ENCODE data around the gene EXOG.

The EXOG gene, protein sequence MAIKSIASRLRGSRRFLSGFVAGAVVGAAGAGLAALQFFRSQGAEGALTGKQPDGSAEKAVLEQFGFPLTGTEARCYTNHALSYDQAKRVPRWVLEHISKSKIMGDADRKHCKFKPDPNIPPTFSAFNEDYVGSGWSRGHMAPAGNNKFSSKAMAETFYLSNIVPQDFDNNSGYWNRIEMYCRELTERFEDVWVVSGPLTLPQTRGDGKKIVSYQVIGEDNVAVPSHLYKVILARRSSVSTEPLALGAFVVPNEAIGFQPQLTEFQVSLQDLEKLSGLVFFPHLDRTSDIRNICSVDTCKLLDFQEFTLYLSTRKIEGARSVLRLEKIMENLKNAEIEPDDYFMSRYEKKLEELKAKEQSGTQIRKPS

DNA sequence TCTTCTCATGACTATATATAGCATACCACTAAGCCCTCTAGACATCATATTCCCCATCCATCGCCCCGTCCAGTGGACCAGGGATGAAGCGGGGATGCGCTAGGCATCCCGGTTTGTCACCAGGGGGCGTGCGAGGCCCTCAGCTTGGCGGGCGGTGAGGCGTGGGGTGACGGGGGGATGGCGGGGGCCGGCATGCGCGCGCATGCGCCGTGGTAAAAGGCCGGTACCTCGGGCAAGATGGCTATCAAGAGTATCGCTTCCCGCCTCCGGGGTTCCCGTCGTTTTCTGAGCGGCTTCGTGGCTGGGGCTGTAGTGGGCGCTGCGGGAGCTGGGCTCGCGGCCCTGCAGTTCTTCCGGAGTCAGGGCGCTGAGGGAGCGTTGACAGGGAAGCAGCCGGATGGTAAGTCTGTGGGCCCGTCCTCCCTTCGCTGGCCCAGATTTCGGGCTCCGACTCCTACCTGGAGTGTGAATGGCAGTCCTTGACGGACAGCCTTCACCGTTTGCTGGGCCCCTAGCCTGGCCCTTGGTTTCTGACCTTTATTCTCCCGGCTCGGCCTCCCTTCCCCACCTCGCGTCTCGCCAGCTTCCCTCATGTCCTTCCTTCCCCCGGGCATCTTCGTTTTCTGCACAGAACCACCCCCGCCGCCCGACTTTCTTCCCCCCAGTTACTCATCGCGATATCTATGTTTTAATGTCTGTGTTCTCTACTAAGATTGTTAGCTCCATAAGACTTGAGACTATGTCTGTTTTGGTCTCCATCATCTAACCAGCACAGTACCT, at the start of gene EXOG:
Gene EXOG, plus strand, starts transcription at position 210 of the 780 bp plus-strand sequence. Its CDS starts 28 bp downstream, at position 238.
- H3K4me1 ChIP-seq (ENCODE audit: low read depth, poor library complexity, severe bottlenecking), result peaks cover 5% of the 10 kb centered on the region
- peak within 1 kb of the TSS; percentile 55; the same call in 1 of the 2 replicates for H2AFZ ChIP-seq (ENCODE audit: low read depth)
- no peaks in the 10 kb centered on the region for H4K20me1 ChIP-seq (ENCODE audit: insufficient read depth)
- peak within 1 kb of the TSS; percentile 71 for H3K4me2 ChIP-seq
- H3K9ac ChIP-seq, result peak within 1 kb of the TSS; percentile 62; the same call in 1 of the 2 replicates
- H3K4me3 ChIP-seq (IDR thresholded peaks at IDR 0.05; ENCODE audit: insufficient read depth, low read depth, low read length), result no peak within 1 kb of the TSS
- H3K36me3 ChIP-seq (ENCODE audit: insufficient read depth), result no peaks in the 10 kb centered on the region
- H3K27me3 ChIP-seq (ENCODE audit: insufficient read depth, low read depth), result no peaks in the 10 kb centered on the region
- H3K27ac ChIP-seq, result peak within 1 kb of the TSS; percentile 37; the same call in 1 of the 2 replicates
- TF ChIP-seq, protein P1, sequence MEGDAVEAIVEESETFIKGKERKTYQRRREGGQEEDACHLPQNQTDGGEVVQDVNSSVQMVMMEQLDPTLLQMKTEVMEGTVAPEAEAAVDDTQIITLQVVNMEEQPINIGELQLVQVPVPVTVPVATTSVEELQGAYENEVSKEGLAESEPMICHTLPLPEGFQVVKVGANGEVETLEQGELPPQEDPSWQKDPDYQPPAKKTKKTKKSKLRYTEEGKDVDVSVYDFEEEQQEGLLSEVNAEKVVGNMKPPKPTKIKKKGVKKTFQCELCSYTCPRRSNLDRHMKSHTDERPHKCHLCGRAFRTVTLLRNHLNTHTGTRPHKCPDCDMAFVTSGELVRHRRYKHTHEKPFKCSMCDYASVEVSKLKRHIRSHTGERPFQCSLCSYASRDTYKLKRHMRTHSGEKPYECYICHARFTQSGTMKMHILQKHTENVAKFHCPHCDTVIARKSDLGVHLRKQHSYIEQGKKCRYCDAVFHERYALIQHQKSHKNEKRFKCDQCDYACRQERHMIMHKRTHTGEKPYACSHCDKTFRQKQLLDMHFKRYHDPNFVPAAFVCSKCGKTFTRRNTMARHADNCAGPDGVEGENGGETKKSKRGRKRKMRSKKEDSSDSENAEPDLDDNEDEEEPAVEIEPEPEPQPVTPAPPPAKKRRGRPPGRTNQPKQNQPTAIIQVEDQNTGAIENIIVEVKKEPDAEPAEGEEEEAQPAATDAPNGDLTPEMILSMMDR (conservative IDR thresholded peaks at IDR 0.05; ENCODE audit: low read depth, low read length), result peak; percentile 80
- 0 out of 2 replicates have a peak, but pooled peaks cover 8% of the 10 kb centered on the region for H3K79me2 ChIP-seq (ENCODE audit: insufficient read depth, low read depth)

DNA sequence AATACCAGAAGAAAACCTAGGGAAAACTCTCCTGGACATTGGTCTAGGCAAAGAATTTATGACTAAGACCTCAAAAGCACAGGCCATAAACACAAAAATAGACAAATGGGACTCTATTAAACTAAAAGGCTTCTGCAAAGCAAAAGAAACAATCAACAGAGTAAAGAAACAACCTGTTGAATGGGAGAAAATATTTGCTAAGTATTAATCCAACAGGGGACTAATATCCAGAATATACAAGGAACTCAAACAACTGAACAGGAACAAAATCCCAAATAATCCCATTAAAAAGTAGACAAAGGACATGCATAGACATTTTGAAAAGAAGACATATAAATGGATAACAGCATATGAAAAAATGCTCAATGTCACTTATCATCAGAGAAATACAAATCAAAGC, 49.3 kb upstream of the EXOG start:
- no peaks in the 10 kb centered on the region for H3K4me1 ChIP-seq (ENCODE audit: low read depth, poor library complexity, severe bottlenecking)
- H2AFZ ChIP-seq (ENCODE audit: low read depth), result no peak overlapping the region
- H3K4me2 ChIP-seq, result no peak overlapping the region
- no peaks in the 10 kb centered on the region for H3K36me3 ChIP-seq (ENCODE audit: insufficient read depth)
- no peak overlapping the region for H3K9ac ChIP-seq
- TF ChIP-seq, protein P1 (conservative IDR thresholded peaks at IDR 0.05; ENCODE audit: low read depth, low read length), result no peak
- H3K27ac ChIP-seq, result no peak overlapping the region
- H3K4me3 ChIP-seq (IDR thresholded peaks at IDR 0.05; ENCODE audit: insufficient read depth, low read depth, low read length), result no peak overlapping the region
- no peaks in the 10 kb centered on the region for H3K79me2 ChIP-seq (ENCODE audit: insufficient read depth, low read depth)
- no peaks in the 10 kb centered on the region for H3K27me3 ChIP-seq (ENCODE audit: insufficient read depth, low read depth)
- H4K20me1 ChIP-seq (ENCODE audit: insufficient read depth), result no peaks in the 10 kb centered on the region

DNA sequence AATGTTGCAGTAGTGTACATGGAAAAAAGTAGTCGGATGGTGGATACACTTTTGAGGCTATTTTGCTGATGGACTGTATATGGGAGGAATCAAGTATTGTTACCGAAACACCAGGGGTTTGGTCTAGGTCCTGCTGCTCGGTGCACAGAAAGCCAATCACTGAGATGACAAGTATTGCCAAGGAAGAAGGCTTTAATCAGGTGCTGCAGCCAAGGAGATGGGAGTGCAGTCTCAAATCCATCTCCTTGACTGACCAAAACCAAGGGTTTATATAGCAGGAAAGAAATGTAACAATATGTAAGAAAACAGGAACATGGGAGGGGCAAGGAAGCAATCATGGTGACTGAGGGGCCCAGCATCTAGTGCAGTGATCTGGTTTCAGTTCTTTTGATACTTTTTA, 45.3 kb upstream of the EXOG start:
- Histone ChIP-seq H2AFZ (ENCODE audit: low read depth) (no peak overlapping the region), H4K20me1 (ENCODE audit: insufficient read depth) (no peaks in the 10 kb centered on the region), H3K9ac (no peak overlapping the region), H3K4me1 (ENCODE audit: low read depth, poor library complexity, severe bottlenecking) (peaks cover 3% of the 10 kb centered on the region), H3K4me3 (IDR thresholded peaks at IDR 0.05; ENCODE audit: insufficient read depth, low read depth, low read length) (no peak overlapping the region), H3K4me2 (no peak overlapping the region), H3K27ac (no peak overlapping the region), H3K79me2 (ENCODE audit: insufficient read depth, low read depth) (no peaks in the 10 kb centered on the region), H3K36me3 (ENCODE audit: insufficient read depth) (no peaks in the 10 kb centered on the region), H3K27me3 (ENCODE audit: insufficient read depth, low read depth) (no peaks in the 10 kb centered on the region)
- TF ChIP-seq, protein P1 (conservative IDR thresholded peaks at IDR 0.05; ENCODE audit: low read depth, low read length), result no peak

DNA sequence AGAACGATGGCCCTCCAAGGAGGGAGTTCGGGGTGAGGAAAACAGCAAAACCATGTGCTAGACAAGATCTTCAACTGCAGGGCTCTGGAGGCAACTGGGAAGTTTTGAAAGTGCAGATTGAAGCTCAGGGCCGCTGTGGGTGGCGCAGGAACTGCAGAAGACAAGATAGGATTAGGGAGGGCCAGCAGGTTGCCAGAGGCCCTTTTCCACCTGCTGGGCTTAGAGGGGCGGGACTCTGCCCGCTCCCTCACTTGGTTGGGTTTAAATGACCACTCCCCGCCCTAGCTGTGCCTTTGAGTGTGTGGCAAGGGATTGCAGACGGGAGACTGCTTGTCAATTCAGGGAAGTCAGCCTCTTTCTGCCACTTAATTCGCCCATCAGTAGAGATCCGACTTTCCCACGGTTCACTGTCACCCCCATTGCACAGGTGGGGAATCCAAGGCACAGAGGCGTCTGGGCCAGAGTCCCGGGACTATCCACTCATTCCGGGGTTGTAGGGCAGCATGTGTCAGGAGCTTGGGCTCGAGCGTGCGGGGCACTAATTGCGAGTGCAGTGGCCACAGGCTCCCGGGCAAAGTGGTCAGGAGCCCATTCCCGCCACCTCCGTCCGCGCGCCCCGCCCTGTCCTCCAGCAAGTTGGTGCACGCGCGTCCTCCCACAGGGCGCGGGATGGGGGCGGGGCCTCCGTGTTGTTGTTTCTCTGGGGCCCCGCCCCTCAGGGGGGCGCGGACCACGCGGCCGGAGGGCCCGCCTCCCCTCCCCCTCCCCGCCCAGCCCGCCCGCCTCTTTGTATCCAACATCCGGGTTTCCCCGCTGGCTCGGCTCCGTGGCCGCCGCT, 42.8 kb upstream of the EXOG start, which contains the start of gene ACVR2B:
Gene ACVR2B, plus strand, starts transcription at position 816 of the 838 bp plus-strand sequence. CDS start 433 bp downstream, outside the sequence.
- H3K4me2 ChIP-seq, result peak within 1 kb of the TSS; percentile 45; the same call in 1 of the 2 replicates
- H3K27me3 ChIP-seq (ENCODE audit: insufficient read depth, low read depth), result no peaks in the 10 kb centered on the region
- TF ChIP-seq, protein P1 (conservative IDR thresholded peaks at IDR 0.05; ENCODE audit: low read depth, low read length), result no peak
- peak within 1 kb of the TSS; percentile 67 for H2AFZ ChIP-seq (ENCODE audit: low read depth)
- H3K4me3 ChIP-seq (IDR thresholded peaks at IDR 0.05; ENCODE audit: insufficient read depth, low read depth, low read length), result no peak within 1 kb of the TSS
- H3K4me1 ChIP-seq (ENCODE audit: low read depth, poor library complexity, severe bottlenecking), result peaks cover 3% of the 10 kb centered on the region
- no peaks in the 10 kb centered on the region for H3K36me3 ChIP-seq (ENCODE audit: insufficient read depth)
- H3K79me2 ChIP-seq (ENCODE audit: insufficient read depth, low read depth), result no peaks in the 10 kb centered on the region
- H3K9ac ChIP-seq, result peak within 1 kb of the TSS; percentile 77
- no peaks in the 10 kb centered on the region for H4K20me1 ChIP-seq (ENCODE audit: insufficient read depth)
- H3K27ac ChIP-seq, result peak within 1 kb of the TSS; percentile 44; the same call in 1 of the 2 replicates

Data from KMS-11 (cell line).